K562 (cell line): ENCODE measurements around the gene TNN. TPM values are rescaled to one million over a fixed set of nuclear protein-coding genes. Genes with fewer than 3 reads are reported as not detected.

Source experiments
- ATAC-seq: fragments of 200-7000 bp; cut with Tn5 transposase; 3 replicates; pipeline ENCODE4 v1.9.1; 2020; ENCODE audit warnings: moderate library complexity
- BruUV-seq: library from RNA; stranded (reverse); fragments of 400-500 nt; replicated peaks from 2 replicates; lab custom pipeline; 2021; lab: Mats Ljungman, UMichigan
- CTCF ChIA-PET: fragments of 300-600 bp; formaldehyde crosslinking; extraction: SDS; loops from one replicate; lab custom pipeline; 2021; ENCODE audit warnings: low intra/inter-chr PET ratio; lab: Yijun Ruan, JAX
- POLR2A ChIA-PET: fragments of 300-600, 350-650 bp; sonication (Branson Sonifier 250); formaldehyde crosslinking; extraction: SDS; loops from one replicate; lab custom pipeline; 2021; ENCODE audit warnings: antibody characterized with exemption, inconsistent platforms; lab: Yijun Ruan, JAX
- DNase-seq, 4 experiments: peaks; one replicate each; pipeline versions ENCODE4 v3.0.0 to v3.0.0-alpha.2; 2011 to 2018; ENCODE audit warnings: low spot score in 3 of 4, mixed read lengths in 3 of 4; ENCODE audit errors: extremely low read depth in 1 of 4
- FAIRE-seq: peaks from 2 replicates; lab custom pipeline; 2011; peaks lifted over from hg19 to GRCh38; lab: Jason Lieb, UNC
- H2AFZ ChIP-seq: 2 replicates; pipeline ENCODE4 v1.6.0; 2011; ENCODE audit warnings: low read depth, low read length, control low read depth, inconsistent platforms
- H3K27ac ChIP-seq: fragments of 200-600 bp; 3 replicates; pipeline ENCODE4 v1.8.0; 2011; ENCODE audit warnings: low read depth, mild to moderate bottlenecking, control low read depth, inconsistent platforms, low read length, moderate library complexity, mixed read lengths; ENCODE audit errors: extremely low read depth
- H3K27me3 ChIP-seq, 2 experiments: fragments of 300-600 bp in 1 of 2; 2 replicates in 1 of 2; 3 replicates in 1 of 2; pipeline versions ENCODE4 v1.6.0 to v1.8.0; 2011; ENCODE audit warnings: inconsistent platforms in 2 of 2, low read length in 2 of 2, mild to moderate bottlenecking in 1 of 2, mixed read lengths in 1 of 2, moderate library complexity in 1 of 2; ENCODE audit not compliant: control insufficient read depth in 2 of 2, insufficient read depth in 2 of 2
- H3K36me3 ChIP-seq: fragments of 300-600 bp; 3 replicates; pipeline ENCODE4 v1.8.0; 2011; ENCODE audit warnings: mild to moderate bottlenecking, low read length, inconsistent platforms; ENCODE audit not compliant: control insufficient read depth, insufficient read depth
- H3K4me1 ChIP-seq, 2 experiments: fragments of 200-600 bp in 1 of 2; replicated peaks in 1 of 2; 2 replicates in 1 of 2; 3 replicates in 1 of 2; pipeline versions ENCODE4 v1.5.1 to v1.8.0; 2011; ENCODE audit warnings: inconsistent platforms in 2 of 2, low read length in 2 of 2, mild to moderate bottlenecking in 1 of 2, mixed read lengths in 1 of 2, moderate library complexity in 1 of 2; ENCODE audit not compliant: control insufficient read depth in 2 of 2, insufficient read depth in 2 of 2
- H3K4me2 ChIP-seq: 2 replicates; pipeline ENCODE4 v1.6.1; 2011; ENCODE audit warnings: low read length, control low read depth, inconsistent platforms, mixed read lengths; ENCODE audit not compliant: insufficient read depth
- H3K4me3 ChIP-seq: fragments of 200-600 bp; sonication (generic), shearing (Covaris generic); 2 replicates; pipeline ENCODE4 v1.5.1; 2016; ENCODE audit warnings: control low read depth, inconsistent platforms
- H3K79me2 ChIP-seq: fragments of 200-600 bp; 3 replicates; pipeline ENCODE4 v1.8.0; 2011; ENCODE audit warnings: low read length, inconsistent platforms; ENCODE audit not compliant: control insufficient read depth, insufficient read depth
- H3K9ac ChIP-seq, 2 experiments: 2 replicates each; pipeline versions ENCODE4 v1.6.0 to v1.6.1; 2011; ENCODE audit warnings: low read depth in 2 of 2, low read length in 2 of 2, control low read depth in 1 of 2, inconsistent platforms in 1 of 2, mild to moderate bottlenecking in 1 of 2, mixed read lengths in 1 of 2; ENCODE audit not compliant: insufficient read depth in 1 of 2
- H3K9me1 ChIP-seq: one replicate; pipeline ENCODE4 v1.6.0; 2011; ENCODE audit warnings: inconsistent platforms, mild to moderate bottlenecking, low read length, moderate library complexity; ENCODE audit not compliant: control insufficient read depth, insufficient read depth
- H3K9me3 ChIP-seq: replicated peaks from 2 replicates; pipeline ENCODE4 v1.5.1; 2011; ENCODE audit warnings: low read depth, low read length, inconsistent platforms; ENCODE audit not compliant: control insufficient read depth, insufficient read depth
- H4K20me1 ChIP-seq: replicated peaks from 2 replicates; pipeline ENCODE4 v1.6.1; 2011; ENCODE audit warnings: low read length, inconsistent platforms, mixed read lengths; ENCODE audit not compliant: control insufficient read depth, insufficient read depth
- ARID2 ChIP-seq: fragments of 450-650 bp; IDR thresholded peaks from 2 replicates; pipeline ENCODE4 v1.6.1; 2017; ENCODE audit warnings: antibody characterized with exemption, mild to moderate bottlenecking
- CREBBP ChIP-seq: IDR thresholded peaks from one replicate; pipeline ENCODE4 v1.6.1; 2012; ENCODE audit warnings: low read depth, mild to moderate bottlenecking, control low read depth, inconsistent platforms, low read length
- GATA2 ChIP-seq: sonication (generic); formaldehyde crosslinking; IDR thresholded peaks from 2 replicates; pipeline ENCODE4 v1.4.0; 2020; ENCODE audit warnings: mild to moderate bottlenecking, missing genetic modification reagents
- GATAD2A ChIP-seq: fragments of 450-650 bp; IDR thresholded peaks from 2 replicates; pipeline ENCODE4 v1.6.1; 2017
- GTF2A2 ChIP-seq: IDR thresholded peaks from 2 replicates; pipeline ENCODE4 v1.6.1; 2016; ENCODE audit warnings: mild to moderate bottlenecking, missing genetic modification characterization, missing compliant biosample characterization
- HLTF ChIP-seq: fragments of 450-650 bp; IDR thresholded peaks from 2 replicates; pipeline ENCODE4 v1.6.1; 2016
- HNRNPH1 ChIP-seq: fragments of 200-400 bp; formaldehyde crosslinking; optimal IDR thresholded peaks from 2 replicates; pipeline ENCODE3; 2017; ENCODE audit warnings: low read depth, mild to moderate bottlenecking, low read length, moderate library complexity
- HNRNPL ChIP-seq: fragments of 200-400 bp; formaldehyde crosslinking; IDR thresholded peaks from 2 replicates; pipeline ENCODE4 v1.6.1; 2017; ENCODE audit warnings: low read depth, mild to moderate bottlenecking, low read length
- HNRNPUL1 ChIP-seq: fragments of 200-400 bp; formaldehyde crosslinking; IDR thresholded peaks from 2 replicates; pipeline ENCODE4 v1.6.1; 2017; ENCODE audit warnings: low read length
- NR1H2 ChIP-seq: sonication (generic); formaldehyde crosslinking; IDR thresholded peaks from 2 replicates; pipeline ENCODE4 v1.4.0; 2020; ENCODE audit warnings: mild to moderate bottlenecking, missing genetic modification reagents
- STAG1 ChIP-seq: sonication (generic); formaldehyde crosslinking; IDR thresholded peaks from 2 replicates; pipeline ENCODE4 v1.5.0; 2020; ENCODE audit warnings: missing genetic modification reagents, borderline replicate concordance
- XRCC4 ChIP-seq: IDR thresholded peaks from one replicate; pipeline ENCODE4 v1.6.1; 2011; ENCODE audit not compliant: insufficient read depth, insufficient read length; ENCODE audit errors: extremely low read depth
- XRCC5 ChIP-seq: fragments of 200-400 bp; formaldehyde crosslinking; IDR thresholded peaks from 2 replicates; pipeline ENCODE4 v1.6.1; 2017; ENCODE audit warnings: low read depth, mild to moderate bottlenecking, low read length
- ZBTB1 ChIP-seq: sonication (generic); formaldehyde crosslinking; IDR thresholded peaks from 2 replicates; pipeline ENCODE4 v1.8.1; 2023; ENCODE audit warnings: missing genetic modification reagents, low read depth, mild to moderate bottlenecking, borderline replicate concordance
- ZNF253 ChIP-seq: fragments of 250-450 bp; sonication (Bioruptor Pico); conservative IDR thresholded peaks from 2 replicates; pipeline ENCODE4 v1.6.1; 2021; ENCODE audit warnings: mild to moderate bottlenecking
- ZNF589 ChIP-seq: fragments of 200-800 bp; sonication (Bioruptor generic); IDR thresholded peaks from 2 replicates; pipeline ENCODE4 v1.6.1; 2016; ENCODE audit warnings: low read depth, missing genetic modification characterization, missing compliant biosample characterization
- ZNF766 ChIP-seq: fragments of 200-800 bp; sonication (Bioruptor generic); conservative IDR thresholded peaks from 2 replicates; pipeline ENCODE4 v1.6.1; 2016; ENCODE audit warnings: missing genetic modification characterization, missing compliant biosample characterization
- WGBS: fragments of 100-300 bp; shearing (Covaris generic); methylation state at CpG from one replicate; pipeline ENCODE4 v1.1.6; 2016; ENCODE audit warnings: low coverage, mixed read lengths; ENCODE audit not compliant: insufficient coverage; ENCODE audit errors: missing lambda C conversion rate; 5-methylcytosine and 5-hydroxymethylcytosine counted together
- in situ Hi-C: fragments of 300-500 bp; cut with MboI; formaldehyde crosslinking; loops from 4 replicates; pipeline ENCODE4 v1.15.0; 2018; ENCODE audit warnings: inconsistent platforms, mixed read lengths
- intact Hi-C: fragments of 100-400 bp; cut with micrococcal nuclease; formaldehyde crosslinking; loops from 2 replicates; pipeline ENCODE4 v1.14.2; 2022
- polyA plus RNA-seq, 8 experiments: library from polyadenylated mRNA; depleted of rRNA in 4 of 8; stranded (reverse) in 5 of 8; unstranded in 3 of 8; fragments of >200 nt; fragmentation: Nextera tagmentation in 2 of 8; fragmentation: Illumina TruSeq in 1 of 8; extraction: Ambion mirVana in 2 of 8; extraction: Trizol in 1 of 8; gene quantifications; 2 replicates each; pipeline versions ENCODE4 v1.2.1 to v1.2.3, GENCODE V29; 2011 to 2014; ENCODE audit warnings: inconsistent platforms in 1 of 8, missing spikeins in 1 of 8
- total RNA-seq, 7 experiments: library from RNA; depleted of rRNA in 6 of 7; stranded (reverse); fragments of >200 nt in 6 of 7; fragmentation: Illumina TruSeq in 2 of 7; extraction: Trizol in 2 of 7; gene quantifications; 2 replicates each; pipeline versions ENCODE4 v1.2.1 to v1.2.3, GENCODE V29; 2011 to 2021; ENCODE audit warnings: low replicate concordance in 1 of 7
- TF ChIP-seq, protein P1 (sequence below), 2 experiments: IDR thresholded peaks in 1 of 2; conservative IDR thresholded peaks in 1 of 2; 2 replicates each; pipeline ENCODE4 v1.6.1; 2016; ENCODE audit warnings: low read depth in 2 of 2, mild to moderate bottlenecking in 1 of 2, missing compliant biosample characterization in 1 of 2, missing genetic modification characterization in 1 of 2, moderate library complexity in 1 of 2
- TF ChIP-seq, protein P2 (sequence below): fragments of 450-650 bp; IDR thresholded peaks from 2 replicates; pipeline ENCODE4 v1.6.1; 2016; ENCODE audit warnings: low read depth, mild to moderate bottlenecking, moderate library complexity

The TNN gene
- total and polyA plus RNA-seq, 9 of the 15 experiments (the other 6 are each of a cell fraction or from before 2014, with no cell fraction given), result 0.01 to 0.09 (median 0.07) TPM; not detected in 4

DNA sequence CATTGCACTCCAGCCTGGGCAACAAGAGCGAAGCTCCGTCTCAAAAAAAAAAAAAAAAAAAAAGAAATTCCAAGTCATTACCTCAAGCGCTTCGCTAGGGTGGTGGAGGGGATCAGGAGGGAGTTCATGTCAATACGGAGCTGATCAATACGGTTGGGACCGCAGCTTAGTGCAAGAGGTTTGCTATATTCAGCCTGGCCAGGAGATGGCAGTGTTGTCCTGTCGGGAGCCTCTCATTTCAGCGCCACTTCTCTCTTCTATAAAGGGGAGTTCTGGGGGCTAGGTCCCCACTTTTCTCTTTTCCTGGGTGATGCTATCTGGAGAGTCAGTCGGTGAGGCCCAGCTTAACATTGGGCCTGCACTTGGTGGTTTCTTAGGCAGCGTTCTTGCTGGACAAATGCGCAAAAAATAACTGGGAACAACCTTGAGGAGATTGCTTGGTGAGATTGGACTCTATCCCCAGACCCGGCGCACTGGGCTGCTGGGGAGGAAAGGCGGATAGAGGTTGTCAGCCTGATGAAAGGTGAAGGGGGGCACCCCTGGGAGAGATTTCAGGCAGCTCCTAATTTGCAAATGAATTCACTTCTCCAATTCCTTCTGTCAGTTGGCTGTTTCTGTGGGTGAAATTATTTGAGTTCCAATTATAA, 84.5 kb downstream of the TNN start:
- H3K27ac ChIP-seq, result no peak overlapping the region
- intact Hi-C loops, result loop anchor here (1.0 to 5.0 kb wide), 3 partner anchors 167 to 280 kb away; no protein-coding TSS in a partner anchor
- no peak overlapping the region for H3K4me2 ChIP-seq
- no peaks in the 10 kb centered on the region for H3K9me1 ChIP-seq
- H4K20me1 ChIP-seq, result no peaks in the 10 kb centered on the region; the same call in 1 of the 2 replicates
- H3K4me1 ChIP-seq, result no peaks in the 10 kb centered on the region
- in situ Hi-C loops, result no loop called here
- POLR2A ChIA-PET, result interaction anchor here (0.5 to 1.8 kb wide), 7 partner anchors 18 to 212 kb away, joined by 3 to 7 read pairs (median 4); partner anchors contain the start of gene KIAA0040
- peak; percentile 84 for ATAC-seq
- DNase-seq, result peak; percentile 70 to 88 (median 79)
- no peak overlapping the region for H3K4me3 ChIP-seq
- no peaks in the 10 kb centered on the region for H3K9me3 ChIP-seq
- WGBS, result under 1% methylated on average over 13 of the region's 15 CpGs
- no peaks in the 10 kb centered on the region for H3K36me3 ChIP-seq
- no peak overlapping the region for H2AFZ ChIP-seq
- H3K79me2 ChIP-seq, result no peaks in the 10 kb centered on the region
- CTCF ChIA-PET, result interaction anchor here (0.6 to 2.7 kb wide), 5 partner anchors 70 to 1606 kb away, joined by 3 to 39 read pairs (median 3); no protein-coding TSS in a partner anchor
- no TSS peak for BruUV-seq
- H3K27me3 ChIP-seq, result peaks cover 11 to 39% of the 10 kb centered on the region in 2 experiments
- FAIRE-seq, result peak; percentile 85
- H3K9ac ChIP-seq, result no peak overlapping the region
- TF ChIP-seq HNRNPH1 (no peak), CREBBP (no peak), XRCC5 (peak; percentile 69; the same call in 1 of the 2 replicates), ZNF253 (CRISPR knock-in tag) (no peak), ZBTB1 (CRISPR knock-in tag) (no peak), NR1H2 (CRISPR knock-in tag) (no peak), STAG1 (CRISPR knock-in tag) (peak; percentile 80; the same call in 1 of the 2 replicates), GATA2 (CRISPR knock-in tag) (peak; percentile 17; the same call in 1 of the 2 replicates), HNRNPL (no peak), GTF2A2 (tag) (no peak), ZNF589 (CRISPR knock-in tag) (no peak), ZNF766 (no peak), XRCC4 (no peak), HLTF (peak; percentile 48; the same call in 1 of the 2 replicates), ARID2 (peak; percentile 45; the same call in 1 of the 2 replicates), HNRNPUL1 (no peak), GATAD2A (no peak)
- TF ChIP-seq, protein P1, sequence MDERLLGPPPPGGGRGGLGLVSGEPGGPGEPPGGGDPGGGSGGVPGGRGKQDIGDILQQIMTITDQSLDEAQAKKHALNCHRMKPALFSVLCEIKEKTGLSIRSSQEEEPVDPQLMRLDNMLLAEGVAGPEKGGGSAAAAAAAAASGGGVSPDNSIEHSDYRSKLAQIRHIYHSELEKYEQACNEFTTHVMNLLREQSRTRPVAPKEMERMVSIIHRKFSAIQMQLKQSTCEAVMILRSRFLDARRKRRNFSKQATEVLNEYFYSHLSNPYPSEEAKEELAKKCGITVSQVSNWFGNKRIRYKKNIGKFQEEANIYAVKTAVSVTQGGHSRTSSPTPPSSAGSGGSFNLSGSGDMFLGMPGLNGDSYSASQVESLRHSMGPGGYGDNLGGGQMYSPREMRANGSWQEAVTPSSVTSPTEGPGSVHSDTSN (CRISPR knock-in tag; IDR thresholded peaks at IDR 0.05; ENCODE audit: low read depth), result no peak
- TF ChIP-seq, protein P1 (tag; conservative IDR thresholded peaks at IDR 0.05; ENCODE audit: low read depth), result no peak
- TF ChIP-seq, protein P2, sequence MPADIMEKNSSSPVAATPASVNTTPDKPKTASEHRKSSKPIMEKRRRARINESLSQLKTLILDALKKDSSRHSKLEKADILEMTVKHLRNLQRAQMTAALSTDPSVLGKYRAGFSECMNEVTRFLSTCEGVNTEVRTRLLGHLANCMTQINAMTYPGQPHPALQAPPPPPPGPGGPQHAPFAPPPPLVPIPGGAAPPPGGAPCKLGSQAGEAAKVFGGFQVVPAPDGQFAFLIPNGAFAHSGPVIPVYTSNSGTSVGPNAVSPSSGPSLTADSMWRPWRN, result no peak
